GM12878 (cell line): Measurements from ENCODE around the gene FRAS1. TPM values are rescaled to one million over a fixed set of nuclear protein-coding genes. Genes with fewer than 3 reads are reported as not detected.

Source experiments
- ATAC-seq: fragments of 200-7000 bp; cut with Tn5 transposase; 3 replicates; pipeline ENCODE4 v1.9.1; 2020; ENCODE audit warnings: mild to moderate bottlenecking, moderate library complexity
- BruUV-seq: library from RNA; stranded (reverse); fragments of 400-500 nt; replicated peaks from 2 replicates; lab custom pipeline; 2021; lab: Mats Ljungman, UMichigan
- CTCF ChIA-PET: fragments of 300-600 bp; sonication (Branson Sonifier 250); formaldehyde crosslinking; extraction: SDS; loops from one replicate; lab custom pipeline; 2021; ENCODE audit warnings: inconsistent platforms; lab: Yijun Ruan, JAX
- POLR2A ChIA-PET: fragments of 350-600 bp; formaldehyde crosslinking; extraction: SDS; loops from one replicate; lab custom pipeline; 2021; ENCODE audit warnings: inconsistent platforms; lab: Charles Lee
- RAD21 ChIA-PET: fragments of 300-600 bp; sonication (Branson Sonifier 250); formaldehyde crosslinking; loops from one replicate; lab custom pipeline; 2023; ENCODE audit warnings: antibody characterized with exemption; ENCODE audit not compliant: unreplicated experiment; lab: Charles Lee
- SMC1A ChIA-PET: fragments of 300-600 bp; sonication (Branson Sonifier 250); formaldehyde crosslinking; loops from one replicate; lab custom pipeline; 2023; ENCODE audit not compliant: unreplicated experiment, uncharacterized antibody; lab: Charles Lee
- DNase-seq: peaks from one replicate; pipeline ENCODE4 v3.0.0-alpha.2; 2011; ENCODE audit warnings: low read depth, low spot score
- FAIRE-seq: peaks from 3 replicates; lab custom pipeline; 2011; peaks lifted over from hg19 to GRCh38; lab: Jason Lieb, UNC
- H2AFZ ChIP-seq: 2 replicates; pipeline ENCODE4 v1.6.0; 2011; ENCODE audit warnings: low read depth, low read length, control low read depth; ENCODE audit not compliant: control insufficient read depth
- H3K27ac ChIP-seq: 2 replicates; pipeline ENCODE4 v1.5.1; 2011; ENCODE audit warnings: control low read depth; ENCODE audit not compliant: control insufficient read depth, insufficient read depth
- H3K27me3 ChIP-seq, 2 experiments: replicated peaks in 1 of 2; 2 replicates each; pipeline versions ENCODE4 v1.6.0 to v1.6.1; 2011; ENCODE audit warnings: low read length in 1 of 2; ENCODE audit not compliant: control insufficient read depth in 2 of 2, insufficient read depth in 2 of 2
- H3K36me3 ChIP-seq, 2 experiments: 2 replicates each; pipeline ENCODE4 v1.5.1; 2011; ENCODE audit warnings: low read length in 1 of 2; ENCODE audit not compliant: control insufficient read depth in 2 of 2, insufficient read depth in 2 of 2
- H3K4me1 ChIP-seq: 2 replicates; pipeline ENCODE4 v1.6.1; 2011; ENCODE audit warnings: mild to moderate bottlenecking, low read length, moderate library complexity, mixed read lengths; ENCODE audit not compliant: control insufficient read depth, insufficient read depth
- H3K4me2 ChIP-seq: 2 replicates; pipeline ENCODE4 v1.6.0; 2011; ENCODE audit warnings: control low read depth; ENCODE audit not compliant: control insufficient read depth, insufficient read depth
- H3K4me3 ChIP-seq: fragments of 200-600 bp; sonication (generic); 2 replicates; pipeline ENCODE4 v1.5.1; 2016
- H3K79me2 ChIP-seq: 2 replicates; pipeline ENCODE4 v1.6.0; 2011; ENCODE audit warnings: low read length; ENCODE audit not compliant: control insufficient read depth, insufficient read depth
- H3K9ac ChIP-seq: 2 replicates; pipeline ENCODE4 v1.8.0; 2011; ENCODE audit warnings: low read length, control low read depth, mixed read lengths; ENCODE audit not compliant: control insufficient read depth, insufficient read depth
- H3K9me3 ChIP-seq: replicated peaks from 3 replicates; pipeline ENCODE4 v1.5.1; 2011; ENCODE audit warnings: mild to moderate bottlenecking, low read length; ENCODE audit not compliant: control insufficient read depth, insufficient read depth
- H4K20me1 ChIP-seq: 2 replicates; pipeline ENCODE4 v1.6.0; 2011; ENCODE audit not compliant: control insufficient read depth, insufficient read depth
- BCL11A ChIP-seq: IDR thresholded peaks from 2 replicates; pipeline ENCODE4 v1.6.1; 2011; ENCODE audit warnings: low read depth, low read length
- BHLHE40 ChIP-seq, 2 experiments: fragments of 450-650 bp in 1 of 2; IDR thresholded peaks; 2 replicates each; pipeline ENCODE4 v1.6.1; 2011 to 2017; ENCODE audit warnings: low read depth in 2 of 2, borderline replicate concordance in 1 of 2, improper control_type of control experiment in 1 of 2, low read length in 1 of 2, mild to moderate bottlenecking in 1 of 2
- CREM ChIP-seq: IDR thresholded peaks from 2 replicates; pipeline ENCODE4 v1.6.1; 2014; ENCODE audit warnings: antibody characterized with exemption, low read depth
- IRF4 ChIP-seq: IDR thresholded peaks from 2 replicates; pipeline ENCODE4 v1.6.1; 2011; ENCODE audit warnings: low read depth, low read length
- MYB ChIP-seq: fragments of 150-350 bp; IDR thresholded peaks from 2 replicates; pipeline ENCODE4 v1.6.1; 2014; ENCODE audit warnings: mild to moderate bottlenecking, low read depth, low read length, borderline replicate concordance
- PAX8 ChIP-seq: fragments of 450-650 bp; IDR thresholded peaks from 2 replicates; pipeline ENCODE4 v1.6.1; 2017; ENCODE audit warnings: mild to moderate bottlenecking, moderate library complexity
- SIN3A ChIP-seq: IDR thresholded peaks from 2 replicates; pipeline ENCODE4 v1.6.1; 2012; ENCODE audit warnings: low read depth, low read length, improper control_type of control experiment
- SMAD1 ChIP-seq: fragments of 450-650 bp; IDR thresholded peaks from 2 replicates; pipeline ENCODE4 v1.6.1; 2018; ENCODE audit warnings: mild to moderate bottlenecking, low read depth; ENCODE audit not compliant: partially characterized antibody
- TBL1XR1 ChIP-seq: IDR thresholded peaks from 2 replicates; pipeline ENCODE4 v1.6.1; 2012; ENCODE audit warnings: low read depth, low read length, improper control_type of control experiment
- WRNIP1 ChIP-seq: IDR thresholded peaks from 2 replicates; pipeline ENCODE4 v1.6.1; 2011; ENCODE audit warnings: low read depth, low read length, improper control_type of control experiment, borderline replicate concordance
- WGBS: methylation state at CpG from one replicate; pipeline ENCODE4 v1.1.6; 2016; ENCODE audit warnings: low lambda C conversion rate; ENCODE audit not compliant: insufficient replicate concordance, insufficient coverage; ENCODE audit errors: missing lambda C conversion rate; 5-methylcytosine and 5-hydroxymethylcytosine counted together
- in situ Hi-C: fragments of 300-500 bp; cut with MboI; formaldehyde crosslinking; loops from 9 replicates; pipeline ENCODE4 v1.14.3; 2018; ENCODE audit warnings: mixed read lengths
- intact Hi-C: fragments of 100-400 bp; cut with micrococcal nuclease; formaldehyde crosslinking; loops from one replicate; pipeline ENCODE4 v1.14.2; 2022; ENCODE audit not compliant: unreplicated experiment
- polyA plus RNA-seq, 11 experiments: library from polyadenylated mRNA; depleted of rRNA in 4 of 11; unstranded in 6 of 11; stranded (reverse) in 5 of 11; fragments of >200 nt; fragmentation: Nextera tagmentation in 4 of 11; fragmentation: Illumina TruSeq in 1 of 11; extraction: Ambion mirVana in 4 of 11; extraction: Trizol in 1 of 11; gene quantifications; 1 replicate in 1 of 11; 2 replicates in 10 of 11; pipeline versions ENCODE4 v1.2.1 to v1.2.3, GENCODE V29; 2011 to 2016; ENCODE audit warnings: inconsistent platforms in 2 of 11, missing spikeins in 2 of 11, low read depth in 1 of 11
- total RNA-seq, 4 experiments: library from RNA; depleted of rRNA in 3 of 4; stranded (reverse); fragments of >200 nt in 3 of 4; fragmentation: Illumina TruSeq in 1 of 4; extraction: Trizol in 1 of 4; gene quantifications; 2 replicates each; pipeline versions ENCODE4 v1.2.1 to v1.2.3, GENCODE V29; 2013 to 2021
- TF ChIP-seq, protein P1 (sequence below): IDR thresholded peaks from 2 replicates; pipeline ENCODE4 v1.6.1; 2012; ENCODE audit warnings: improper control_type of control experiment, low read depth, low read length; ENCODE audit not compliant: insufficient replicate concordance
- TF ChIP-seq, protein P2 (sequence below): IDR thresholded peaks from 2 replicates; pipeline ENCODE4 v1.6.1; 2011; ENCODE audit warnings: low read depth, mild to moderate bottlenecking, low read length, moderate library complexity, borderline replicate concordance; ENCODE audit errors: extremely low read depth

Gene FRAS1
- total and polyA plus RNA-seq, 10 of the 15 experiments (the other 5 are each of a cell fraction or from before 2014, with no cell fraction given): 0.08 to 11.7 (median 0.20) TPM

DNA sequence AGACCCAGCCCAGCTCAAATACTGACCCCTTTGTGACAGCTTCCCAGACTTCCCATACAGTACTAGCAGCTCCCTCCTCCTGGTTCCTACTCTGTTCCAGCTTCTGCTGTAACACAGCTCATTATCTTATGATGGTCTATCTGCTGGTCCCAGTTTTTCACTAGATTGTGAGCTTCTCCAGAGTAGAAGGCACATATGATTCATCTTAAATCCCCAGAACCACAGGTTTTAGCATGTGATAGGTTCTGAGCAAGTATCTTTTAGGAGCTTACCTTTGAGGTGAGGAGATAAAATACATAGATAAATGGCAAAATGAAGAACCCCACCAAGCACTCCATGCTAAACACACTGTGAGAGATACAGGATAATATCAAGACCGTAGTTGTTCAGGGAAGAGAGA, 466.9 kb downstream of the FRAS1 start:
- ATAC-seq: no peak
- ChIA-PET RAD21 (no interaction called here), SMC1A (interaction anchor here (0.6 kb wide), 1 partner anchor 894 kb away, joined by 3 read pairs; no protein-coding TSS in a partner anchor), CTCF (interaction anchor here (0.5 to 1.9 kb wide), 3 partner anchors 10 to 433 kb away, joined by 3 to 5 read pairs (median 3); no protein-coding TSS in a partner anchor), POLR2A (interaction anchor here (0.6 kb wide), 1 partner anchor 16 kb away, joined by 4 read pairs; no protein-coding TSS in a partner anchor)
- Histone ChIP-seq H3K9ac (no peak overlapping the region), H3K27me3 (0 out of 4 replicates have a peak, but pooled peaks cover 0 to 3% of the 10 kb centered on the region in 2 experiments), H3K79me2 (no peaks in the 10 kb centered on the region), H3K4me2 (no peak overlapping the region), H4K20me1 (no peaks in the 10 kb centered on the region), H3K4me1 (no peaks in the 10 kb centered on the region), H2AFZ (no peak overlapping the region), H3K9me3 (no peaks in the 10 kb centered on the region), H3K36me3 (no peaks in the 10 kb centered on the region), H3K4me3 (no peak overlapping the region), H3K27ac (no peak overlapping the region)
- TF ChIP-seq TBL1XR1: no peak
- TF ChIP-seq BHLHE40 (IDR thresholded peaks at IDR 0.05; ENCODE audit: borderline replicate concordance in 1 of 2, low read depth in 2 of 2, low read length in 1 of 2): no peak
- TF ChIP-seq SIN3A: no peak
- no peak for TF ChIP-seq MYB
- no peak for TF ChIP-seq PAX8
- TF ChIP-seq WRNIP1: no peak
- intact Hi-C loops: no loop called here
- 0% methylated on average over 1 of the region's 1 CpG for WGBS
- in situ Hi-C loops: no loop called here
- FAIRE-seq: no peak
- DNase-seq: no peak
- BruUV-seq: no TSS peak

DNA sequence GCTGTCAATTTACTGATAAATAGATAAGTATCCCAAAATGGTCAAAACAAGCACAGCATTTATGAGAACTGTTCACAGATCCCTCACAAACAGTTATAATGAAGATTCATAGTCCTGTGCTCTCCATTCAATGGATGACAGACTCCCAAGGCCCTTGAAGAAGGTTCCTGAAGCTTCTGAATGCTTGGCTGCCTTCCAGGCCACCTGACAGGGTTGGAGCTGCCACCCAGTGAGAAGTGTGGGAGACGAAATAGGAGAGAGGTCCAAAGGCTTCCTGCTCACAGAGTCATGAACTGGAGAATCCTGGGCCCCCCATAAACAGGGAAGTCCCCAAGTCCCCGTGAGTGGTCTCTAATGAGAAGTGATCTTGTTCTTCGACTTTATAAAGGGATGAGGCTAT, 468.4 kb downstream of the FRAS1 start:
- FAIRE-seq: no peak
- Histone ChIP-seq H3K9ac (no peak overlapping the region), H3K4me1 (no peaks in the 10 kb centered on the region), H4K20me1 (no peaks in the 10 kb centered on the region), H3K79me2 (no peaks in the 10 kb centered on the region), H3K36me3 (no peaks in the 10 kb centered on the region), H3K4me2 (no peak overlapping the region), H3K27ac (no peak overlapping the region), H3K27me3 (0 out of 4 replicates have a peak, but pooled peaks cover 0 to 3% of the 10 kb centered on the region in 2 experiments), H3K9me3 (no peaks in the 10 kb centered on the region), H2AFZ (no peak overlapping the region), H3K4me3 (no peak overlapping the region)
- DNase-seq: no peak
- no peak for ATAC-seq
- POLR2A ChIA-PET: interaction anchor here (0.5 kb wide), 1 partner anchor 124 kb away, joined by 4 read pairs; no protein-coding TSS in a partner anchor
- SMC1A ChIA-PET: interaction anchor here (1.2 to 1.5 kb wide), 3 partner anchors 9 to 467 kb away, joined by 4 read pairs; no protein-coding TSS in a partner anchor
- no TSS peak for BruUV-seq
- WGBS: 0% methylated on average over 3 of the region's 3 CpGs
- in situ Hi-C loops: no loop called here
- intact Hi-C loops: no loop called here
- CTCF ChIA-PET: interaction anchor here (1.2 to 1.9 kb wide), 2 partner anchors 12 to 466 kb away, joined by 3 to 4 read pairs; no protein-coding TSS in a partner anchor
- RAD21 ChIA-PET: no interaction called here
- TF ChIP-seq, protein P1, sequence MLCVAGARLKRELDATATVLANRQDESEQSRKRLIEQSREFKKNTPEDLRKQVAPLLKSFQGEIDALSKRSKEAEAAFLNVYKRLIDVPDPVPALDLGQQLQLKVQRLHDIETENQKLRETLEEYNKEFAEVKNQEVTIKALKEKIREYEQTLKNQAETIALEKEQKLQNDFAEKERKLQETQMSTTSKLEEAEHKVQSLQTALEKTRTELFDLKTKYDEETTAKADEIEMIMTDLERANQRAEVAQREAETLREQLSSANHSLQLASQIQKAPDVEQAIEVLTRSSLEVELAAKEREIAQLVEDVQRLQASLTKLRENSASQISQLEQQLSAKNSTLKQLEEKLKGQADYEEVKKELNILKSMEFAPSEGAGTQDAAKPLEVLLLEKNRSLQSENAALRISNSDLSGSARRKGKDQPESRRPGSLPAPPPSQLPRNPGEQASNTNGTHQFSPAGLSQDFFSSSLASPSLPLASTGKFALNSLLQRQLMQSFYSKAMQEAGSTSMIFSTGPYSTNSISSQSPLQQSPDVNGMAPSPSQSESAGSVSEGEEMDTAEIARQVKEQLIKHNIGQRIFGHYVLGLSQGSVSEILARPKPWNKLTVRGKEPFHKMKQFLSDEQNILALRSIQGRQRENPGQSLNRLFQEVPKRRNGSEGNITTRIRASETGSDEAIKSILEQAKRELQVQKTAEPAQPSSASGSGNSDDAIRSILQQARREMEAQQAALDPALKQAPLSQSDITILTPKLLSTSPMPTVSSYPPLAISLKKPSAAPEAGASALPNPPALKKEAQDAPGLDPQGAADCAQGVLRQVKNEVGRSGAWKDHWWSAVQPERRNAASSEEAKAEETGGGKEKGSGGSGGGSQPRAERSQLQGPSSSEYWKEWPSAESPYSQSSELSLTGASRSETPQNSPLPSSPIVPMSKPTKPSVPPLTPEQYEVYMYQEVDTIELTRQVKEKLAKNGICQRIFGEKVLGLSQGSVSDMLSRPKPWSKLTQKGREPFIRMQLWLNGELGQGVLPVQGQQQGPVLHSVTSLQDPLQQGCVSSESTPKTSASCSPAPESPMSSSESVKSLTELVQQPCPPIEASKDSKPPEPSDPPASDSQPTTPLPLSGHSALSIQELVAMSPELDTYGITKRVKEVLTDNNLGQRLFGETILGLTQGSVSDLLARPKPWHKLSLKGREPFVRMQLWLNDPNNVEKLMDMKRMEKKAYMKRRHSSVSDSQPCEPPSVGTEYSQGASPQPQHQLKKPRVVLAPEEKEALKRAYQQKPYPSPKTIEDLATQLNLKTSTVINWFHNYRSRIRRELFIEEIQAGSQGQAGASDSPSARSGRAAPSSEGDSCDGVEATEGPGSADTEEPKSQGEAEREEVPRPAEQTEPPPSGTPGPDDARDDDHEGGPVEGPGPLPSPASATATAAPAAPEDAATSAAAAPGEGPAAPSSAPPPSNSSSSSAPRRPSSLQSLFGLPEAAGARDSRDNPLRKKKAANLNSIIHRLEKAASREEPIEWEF: no peak
- no peak for TF ChIP-seq IRF4
- TF ChIP-seq BCL11A: no peak
- TF ChIP-seq CREM: no peak
- TF ChIP-seq, protein P2, sequence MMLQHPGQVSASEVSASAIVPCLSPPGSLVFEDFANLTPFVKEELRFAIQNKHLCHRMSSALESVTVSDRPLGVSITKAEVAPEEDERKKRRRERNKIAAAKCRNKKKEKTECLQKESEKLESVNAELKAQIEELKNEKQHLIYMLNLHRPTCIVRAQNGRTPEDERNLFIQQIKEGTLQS: no peak
- no peak for TF ChIP-seq MYB
- no peak for TF ChIP-seq SMAD1
